GM21526 (cell line): ENCODE results near the gene NPIPA5.
"Not testable (repeated sequence)": the region's sequence is repeated elsewhere in the genome, so short reads cannot be mapped to it uniquely, and the experiment has no call there.

Source experiments
- ATAC-seq: cut with Tn5 transposase; IDR thresholded peaks from one replicate; pipeline ENCODE4 v1.9.1; 2021; ENCODE audit warnings: moderate library complexity; ENCODE audit not compliant: unreplicated experiment, low FRiP score

The NPIPA5 gene

GRCh38 chr16:15378194-15378593, at the start of gene NPIPA5:
Gene NPIPA5, minus strand, starts transcription at chr16:15378294. Its CDS starts 0 bp downstream, at chr16:15378294.
- ATAC-seq, result not testable (repeated sequence)

DNA sequence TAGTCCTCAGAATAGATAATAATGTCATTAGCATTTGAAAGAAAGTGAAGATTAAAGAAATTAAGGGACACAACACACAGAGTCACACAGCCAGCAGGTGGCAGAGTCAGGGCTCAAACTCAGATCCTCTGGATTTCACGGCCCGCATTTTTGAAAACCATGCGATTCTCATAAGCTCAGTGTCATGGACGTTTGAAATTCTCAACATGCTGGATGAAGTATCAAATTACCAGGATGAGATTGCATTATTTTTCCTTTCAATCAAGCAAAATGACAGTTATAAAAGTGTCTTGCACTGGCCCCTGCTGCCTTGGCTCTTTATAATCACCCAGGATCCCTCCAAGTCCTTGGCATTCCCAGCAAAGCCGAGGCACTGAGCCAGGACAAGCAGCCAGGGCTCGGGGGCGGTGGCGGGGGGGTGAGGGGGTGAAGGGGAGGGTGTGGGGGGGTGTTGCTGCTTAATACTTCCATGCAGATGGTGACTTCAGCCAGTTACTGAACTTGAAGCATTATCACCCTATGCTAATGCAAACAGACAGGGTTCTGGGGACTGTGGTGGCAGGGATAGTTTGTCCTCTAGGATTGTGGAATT, 49.6 kb upstream of the NPIPA5 start:
- ATAC-seq, result no peak

GRCh38 chr16:15426796-15427195, 48.7 kb upstream of the NPIPA5 start:
- ATAC-seq, result no peak

GRCh38 chr16:15425861-15426260, 47.8 kb upstream of the NPIPA5 start:
- ATAC-seq, result no peak

- no peak for ATAC-seq
These were observed 44.1 kb upstream of the NPIPA5 start for GRCh38 chr16:15422222-15422621.

GRCh38 chr16:15421696-15422095, 43.6 kb upstream of the NPIPA5 start:
- not testable (repeated sequence) for ATAC-seq

GRCh38 chr16:15418206-15418605, 40.1 kb upstream of the NPIPA5 start:
- no peak for ATAC-seq

DNA sequence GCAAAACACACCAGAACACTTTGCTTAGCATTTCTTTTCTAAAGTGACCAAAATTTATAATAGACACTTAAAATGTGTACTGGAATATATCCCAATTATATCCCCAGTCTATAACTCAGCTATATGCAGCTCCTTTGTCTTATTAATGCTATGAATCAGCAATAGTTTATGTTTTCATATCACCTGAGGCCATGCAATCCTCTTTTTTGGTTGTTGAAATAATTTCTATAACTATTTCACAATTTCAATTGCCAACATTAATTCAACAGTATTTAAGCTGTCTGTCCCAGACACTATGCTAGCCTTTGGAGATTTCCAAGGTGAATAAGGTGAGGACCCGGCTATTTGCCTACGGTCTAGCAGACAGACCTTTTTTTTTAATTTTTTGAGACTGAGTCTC, 39.1 kb upstream of the NPIPA5 start:
- ATAC-seq, result no peak

- ATAC-seq, result no peak
These were observed 37.5 kb upstream of the NPIPA5 start for GRCh38 chr16:15415511-15415985.

GRCh38 chr16:15409476-15409875, 31.4 kb upstream of the NPIPA5 start:
- not testable (repeated sequence) for ATAC-seq

DNA sequence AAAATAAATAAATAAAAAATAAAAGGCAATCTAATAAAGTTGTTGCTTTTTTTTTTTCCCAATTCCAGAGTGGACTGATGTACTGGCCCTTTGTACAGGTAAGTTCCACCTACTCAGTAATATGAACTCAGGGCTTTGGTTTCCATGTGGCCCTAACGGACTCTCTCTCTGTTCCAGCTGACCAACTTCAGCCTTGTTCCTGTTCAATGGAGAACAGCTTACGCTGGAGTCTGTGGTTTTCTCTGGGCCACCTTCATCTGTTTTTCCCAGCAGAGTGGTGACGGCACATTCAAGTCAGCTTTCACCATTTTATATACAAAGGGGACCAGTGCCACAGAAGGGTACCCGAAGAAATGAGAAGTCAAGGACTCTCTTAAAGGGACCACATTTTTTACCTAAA, 29.7 kb upstream of the NPIPA5 start:
- not testable (repeated sequence) for ATAC-seq

DNA sequence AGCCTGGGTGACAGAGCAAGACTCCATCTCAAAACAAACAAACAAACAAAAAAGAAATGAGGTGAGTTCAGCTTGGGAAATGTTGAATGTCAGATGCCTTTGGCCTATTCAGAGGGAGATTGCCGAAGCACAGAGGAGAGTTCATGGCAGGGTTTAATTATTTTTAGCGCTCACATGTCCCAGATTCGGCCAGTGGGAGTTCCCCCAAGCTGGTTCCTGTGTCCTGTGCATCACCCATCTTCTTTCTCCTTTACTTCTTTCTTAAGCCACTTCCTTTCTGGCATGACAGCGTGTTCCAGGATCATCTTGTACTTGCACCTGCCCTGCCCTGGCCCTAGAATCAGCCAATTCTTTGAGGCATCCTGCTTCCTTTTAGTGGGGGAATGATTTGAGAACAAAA, 26.7 kb upstream of the NPIPA5 start:
- no peak for ATAC-seq

- ATAC-seq, result not testable (repeated sequence)
These were observed 26.0 kb upstream of the NPIPA5 start for GRCh38 chr16:15404091-15404490.

DNA sequence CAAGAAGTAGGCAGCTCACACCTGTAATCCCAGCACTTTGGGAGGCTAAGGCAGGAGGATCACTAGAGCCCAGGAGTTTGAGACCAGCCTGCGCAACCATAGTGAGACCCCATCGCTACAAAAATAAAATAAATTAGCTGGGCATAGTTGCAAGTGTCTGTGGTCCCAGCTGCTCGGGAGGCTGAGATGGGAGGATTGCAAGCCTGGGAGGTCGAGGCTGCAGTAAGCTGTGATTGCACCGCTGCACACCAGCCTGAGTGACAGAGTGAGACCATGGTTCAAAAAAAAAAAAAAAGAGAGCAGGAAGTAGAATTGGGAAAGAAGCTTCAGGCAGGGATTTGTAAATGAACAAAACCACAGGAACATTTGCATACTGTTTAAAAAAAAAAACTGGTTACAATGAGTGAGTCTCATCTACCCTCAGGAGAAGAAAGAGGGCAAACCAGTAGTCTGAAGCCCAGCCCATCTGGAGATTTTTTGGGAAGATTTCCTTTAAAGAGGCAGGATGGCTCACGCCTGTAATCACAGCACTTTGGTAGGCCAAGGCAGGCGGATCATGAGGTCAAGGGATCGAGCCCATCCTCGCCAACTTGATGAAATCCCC, 25.4 kb upstream of the NPIPA5 start:
- no peak for ATAC-seq

DNA sequence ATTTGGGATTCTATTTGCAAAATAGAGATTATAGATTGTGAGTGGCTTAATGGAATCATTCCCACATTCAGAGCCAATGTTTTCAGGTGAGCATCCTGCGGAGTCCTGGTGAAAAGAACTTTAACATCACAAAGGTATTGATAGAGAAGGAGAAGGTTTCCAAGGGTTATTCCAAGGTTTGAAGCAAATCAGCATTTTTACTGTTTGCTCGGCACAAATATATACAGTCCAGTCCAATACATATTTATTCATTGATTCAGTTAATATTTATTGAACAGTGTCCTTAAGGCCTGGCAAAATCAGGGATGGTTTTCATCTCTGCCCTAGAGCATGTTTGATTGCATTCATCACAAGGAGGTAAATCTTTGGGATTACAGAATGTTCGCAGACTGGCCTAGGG, 23.9 kb upstream of the NPIPA5 start:
- ATAC-seq, result no peak

GRCh38 chr16:15400314-15400713, 22.2 kb upstream of the NPIPA5 start:
- not testable (repeated sequence) for ATAC-seq

- no peak for ATAC-seq
These were observed 21.2 kb upstream of the NPIPA5 start for GRCh38 chr16:15399317-15399716.

- no peak for ATAC-seq
These were observed 20.7 kb upstream of the NPIPA5 start for GRCh38 chr16:15398618-15399316.

GRCh38 chr16:15396948-15397594, 19.0 kb upstream of the NPIPA5 start:
- no peak for ATAC-seq

- ATAC-seq, result not testable (repeated sequence)
These were observed 18.4 kb upstream of the NPIPA5 start for GRCh38 chr16:15396509-15396829.
